Embryonic facial prominence (tissue), 1 donor: Measurements from ENCODE around the gene MEF2C.

Source experiments
- DNase-seq: peaks from one replicate; pipeline ENCODE4 v3.0.0-alpha.2; 2016; ENCODE audit errors: extremely low spot score

Gene MEF2C

DNA sequence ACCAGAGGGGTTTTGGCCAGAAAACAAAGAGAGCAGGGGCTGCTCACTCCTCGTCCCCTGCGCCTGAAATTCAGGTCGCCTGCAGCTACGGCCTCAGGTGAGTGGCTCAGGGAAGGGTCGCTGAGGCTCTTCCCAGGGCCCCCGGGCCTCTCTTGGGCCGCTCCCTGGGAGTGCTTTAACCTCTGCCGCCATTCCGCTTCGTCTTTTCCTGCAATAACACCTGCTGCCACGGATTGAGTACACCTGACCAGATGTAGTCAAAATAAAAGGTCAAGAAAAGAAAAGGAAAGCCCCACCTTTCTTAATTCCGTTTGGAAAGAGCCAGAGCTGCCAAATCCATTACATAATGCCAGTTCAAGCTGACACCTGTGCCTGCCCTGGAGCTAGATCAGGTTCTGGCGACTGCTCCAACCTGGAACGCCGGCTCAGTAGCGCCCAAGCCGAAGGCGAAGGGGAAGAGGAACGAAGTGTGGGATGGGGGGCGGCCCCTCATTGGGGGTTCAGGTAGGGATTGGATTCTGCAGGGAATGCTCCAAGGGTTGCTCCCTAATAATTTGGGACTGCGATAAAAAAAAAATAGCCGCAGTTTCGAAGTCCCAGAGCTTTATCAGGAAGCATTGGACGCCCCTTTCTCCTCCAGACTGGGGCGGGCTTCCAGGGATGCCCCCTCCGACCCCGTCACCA lies 193.9 kb downstream of the MEF2C start:
- DNase-seq, result no peak

- DNase-seq, result no peak
These were observed 194.6 kb downstream of the MEF2C start for GRCh38 chr5:88688156-88688983.

- DNase-seq, result no peak
These were observed 195.5 kb downstream of the MEF2C start for GRCh38 chr5:88687373-88687911.

GRCh38 chr5:88686726-88687125 lies 196.3 kb downstream of the MEF2C start:
- no peak for DNase-seq

GRCh38 chr5:88685591-88686541 lies 197.1 kb downstream of the MEF2C start:
- DNase-seq, result no peak

GRCh38 chr5:88683506-88684135 lies 199.4 kb downstream of the MEF2C start:
- DNase-seq, result no peak

- no peak for DNase-seq
These were observed 200.1 kb downstream of the MEF2C start for GRCh38 chr5:88682881-88683361.

DNA sequence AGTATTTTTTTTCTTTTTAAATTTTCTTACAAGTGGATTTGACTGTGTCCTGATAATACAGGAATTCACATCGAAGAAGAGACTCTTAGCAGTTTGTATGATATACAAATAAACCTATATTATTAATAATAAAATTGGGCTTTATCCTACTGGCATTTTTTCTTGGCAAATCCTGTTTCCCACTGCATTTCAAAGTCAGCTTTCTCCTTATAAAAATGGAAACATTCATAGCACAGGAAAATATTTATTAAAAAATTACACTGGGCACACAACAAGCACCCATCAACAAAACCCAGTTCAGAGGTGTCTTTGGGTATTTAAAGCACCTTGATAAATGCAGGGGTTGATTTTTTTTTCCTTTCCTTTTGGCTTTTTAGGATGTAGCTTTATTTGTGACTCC lies 200.9 kb downstream of the MEF2C start:
- no peak for DNase-seq

GRCh38 chr5:88681211-88681803 lies 201.7 kb downstream of the MEF2C start:
- no peak for DNase-seq

GRCh38 chr5:88680253-88681132 lies 202.5 kb downstream of the MEF2C start:
- no peak for DNase-seq

DNA sequence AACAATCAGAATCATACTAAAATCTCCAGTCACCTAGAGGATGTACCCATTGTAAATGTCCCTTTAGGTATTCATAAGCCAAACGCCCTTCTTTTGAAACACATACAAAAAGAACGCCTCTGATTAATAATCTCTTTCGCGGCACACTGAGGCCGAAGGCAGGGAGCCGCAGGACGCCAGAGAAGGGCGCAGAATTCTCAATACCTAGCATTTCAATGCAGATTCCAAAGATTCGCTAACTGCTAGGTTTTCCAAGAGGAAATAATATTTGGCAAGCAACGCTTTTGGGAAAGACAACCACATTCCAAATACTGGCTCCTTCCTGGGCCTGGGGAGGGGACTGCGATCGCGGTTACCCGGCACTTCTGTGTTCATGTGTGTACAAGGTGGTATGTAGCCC lies 203.3 kb downstream of the MEF2C start:
- no peak for DNase-seq

DNA sequence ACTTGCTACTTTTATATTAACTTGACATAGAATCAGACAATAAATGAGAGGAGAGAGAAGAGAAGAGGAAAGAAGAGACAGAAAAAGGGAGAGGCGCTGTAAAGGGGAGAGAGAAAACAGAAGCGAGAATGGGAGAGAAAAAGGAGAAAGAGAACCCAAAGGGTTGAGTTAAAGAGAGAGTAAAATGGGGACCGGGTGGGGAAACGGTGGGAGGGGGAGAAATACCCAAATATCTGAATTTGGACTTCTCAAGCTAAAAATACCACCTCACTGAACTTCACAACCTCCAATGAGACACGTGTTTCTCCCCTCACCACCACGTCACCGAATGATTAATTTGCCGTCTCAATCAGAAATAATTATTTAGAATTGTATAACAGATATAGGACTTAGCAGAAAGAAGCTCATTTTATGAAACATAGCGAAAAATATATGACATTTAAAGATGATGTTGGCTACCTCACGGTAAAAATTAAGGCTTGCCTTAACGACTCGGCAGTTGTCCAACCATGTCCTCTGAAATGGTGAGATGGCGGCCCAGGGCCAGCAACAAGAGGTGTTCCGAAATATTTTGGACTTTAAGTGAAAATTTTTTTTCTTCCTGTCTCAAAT lies 204.1 kb downstream of the MEF2C start:
- DNase-seq, result no peak

- DNase-seq, result no peak
These were observed 204.8 kb downstream of the MEF2C start for GRCh38 chr5:88677943-88678769.

GRCh38 chr5:88677376-88677895 lies 205.5 kb downstream of the MEF2C start:
- DNase-seq, result no peak

DNA sequence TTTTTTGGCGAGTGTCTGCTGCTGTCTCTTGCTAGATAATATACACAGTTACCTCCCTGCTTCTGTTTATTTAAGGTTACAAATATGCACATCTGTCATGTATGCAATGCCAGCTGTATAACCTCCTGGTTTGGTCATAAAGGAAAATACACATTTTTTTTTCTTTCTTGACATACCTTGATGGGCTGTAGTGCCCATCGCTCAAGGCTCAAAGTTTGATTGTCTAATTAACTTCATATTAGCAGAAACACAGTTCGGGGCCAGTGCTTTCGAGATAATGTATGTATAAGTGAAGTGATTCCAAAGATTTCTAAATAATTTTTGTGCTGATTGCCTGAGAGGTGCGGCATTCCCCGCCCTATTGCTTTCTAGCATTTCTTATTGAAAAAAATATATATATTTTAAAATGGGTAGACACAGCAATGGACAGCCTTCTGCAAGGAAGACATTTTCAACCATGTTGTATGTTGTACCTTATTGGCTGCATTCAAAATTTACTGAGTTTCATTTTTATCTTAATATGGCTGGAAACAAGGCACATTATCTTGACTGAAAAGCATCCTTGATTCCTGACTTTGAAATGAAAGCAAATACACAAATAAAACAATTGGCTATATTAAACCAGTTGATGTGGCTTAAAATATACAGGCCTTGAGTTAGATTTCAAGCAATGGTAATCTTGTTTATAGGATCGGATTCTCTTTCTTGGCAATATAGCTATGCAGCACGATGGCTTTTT lies 206.2 kb downstream of the MEF2C start:
- DNase-seq, result no peak

DNA sequence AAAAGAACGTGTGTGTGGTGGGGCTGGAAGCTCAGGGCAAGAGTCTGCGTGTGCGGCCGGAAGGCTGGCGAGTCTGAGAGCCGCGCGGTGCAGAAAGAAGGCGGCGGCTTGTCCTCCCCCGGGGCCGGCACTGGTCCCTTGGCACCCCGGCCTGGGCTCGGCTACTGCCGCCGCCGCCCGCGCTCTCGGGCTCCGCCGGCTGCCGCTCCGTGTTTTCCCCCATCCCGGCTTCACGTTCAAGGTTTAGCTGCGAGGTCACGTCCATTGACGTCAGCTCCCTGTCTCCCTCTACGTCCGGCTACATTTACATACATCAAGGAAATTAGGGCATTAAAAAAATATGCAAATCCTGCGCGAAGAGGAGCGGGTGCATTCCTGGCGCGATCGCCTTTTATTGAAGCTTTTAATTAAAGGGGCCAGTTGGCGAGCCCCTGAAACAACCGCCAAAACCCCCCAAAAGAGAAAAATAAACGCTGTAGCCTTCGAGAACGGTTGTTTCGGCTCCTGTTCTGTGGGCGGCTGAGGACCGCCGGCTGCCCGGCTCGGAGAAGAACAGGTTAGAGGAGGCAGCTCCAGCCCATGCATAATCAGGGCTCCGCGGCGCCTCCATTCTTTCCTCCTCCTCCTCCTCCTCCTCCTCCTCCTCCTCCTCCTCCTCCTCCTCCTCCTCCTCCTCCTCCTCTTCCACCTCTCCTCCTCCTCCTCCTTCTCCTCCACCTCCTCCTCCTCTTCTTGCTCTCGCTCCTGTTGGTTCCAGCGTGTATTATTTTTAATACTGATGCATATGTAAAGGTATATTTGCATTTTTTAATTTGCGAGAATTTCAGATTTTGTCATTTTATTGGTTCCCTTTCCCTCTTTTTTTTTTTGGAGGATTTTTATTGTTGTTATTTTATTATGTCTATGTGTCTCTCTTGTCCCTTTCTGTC lies 207.0 kb downstream of the MEF2C start:
- DNase-seq, result no peak
